Stimulated activated CD8-positive, alpha-beta memory T cell treated with anti-CD3 and anti-CD28 coated beads, Interleukin-7, amount 100 ng/mL, for 24 hours (primary cell): ENCODE results near the gene COL1A1.

Source experiments
- DNase-seq: peaks from one replicate; pipeline ENCODE4 v3.0.0-alpha.2; 2020; ENCODE audit warnings: low read depth

Gene COL1A1

GRCh38 chr17:50199803-50200456 lies 1.5 kb downstream of the COL1A1 start:
- DNase-seq: peak; percentile 21

- no peak for DNase-seq
Measured at GRCh38 chr17:50199211-50199802, 2.1 kb downstream of the COL1A1 start.

GRCh38 chr17:50198026-50198669 lies 3.3 kb downstream of the COL1A1 start:
- peak; percentile 31 for DNase-seq

GRCh38 chr17:50196826-50197225 lies 4.6 kb downstream of the COL1A1 start:
- DNase-seq: no peak

GRCh38 chr17:50196036-50196435 lies 5.4 kb downstream of the COL1A1 start:
- DNase-seq: no peak

GRCh38 chr17:50194934-50195865 lies 6.2 kb downstream of the COL1A1 start:
- DNase-seq: no peak

GRCh38 chr17:50194140-50194933 lies 7.1 kb downstream of the COL1A1 start:
- no peak for DNase-seq

GRCh38 chr17:50192618-50193291 lies 8.7 kb downstream of the COL1A1 start:
- DNase-seq: no peak

- DNase-seq: no peak
Measured at GRCh38 chr17:50192144-50192617, 9.2 kb downstream of the COL1A1 start.

- DNase-seq: no peak
Measured at GRCh38 chr17:50191359-50192143, 9.9 kb downstream of the COL1A1 start.

- DNase-seq: no peak
Measured at GRCh38 chr17:50190603-50191358, 10.7 kb downstream of the COL1A1 start.

- no peak for DNase-seq
Measured at GRCh38 chr17:50190293-50190602, 11.2 kb downstream of the COL1A1 start.

- no peak for DNase-seq
Measured at GRCh38 chr17:50189550-50190292, 11.7 kb downstream of the COL1A1 start.

- no peak for DNase-seq
Measured at GRCh38 chr17:50188921-50189549, 12.4 kb downstream of the COL1A1 start.

- DNase-seq: no peak
Measured at GRCh38 chr17:50188531-50188920, 12.9 kb downstream of the COL1A1 start.

GRCh38 chr17:50187751-50188530 lies 13.5 kb downstream of the COL1A1 start:
- no peak for DNase-seq

GRCh38 chr17:50187394-50187725 lies 14.1 kb downstream of the COL1A1 start:
- no peak for DNase-seq
